Psoas muscle (tissue), 8 donors: ENCODE data around the gene KRTAP10-8. TPM values are rescaled to one million over a fixed set of nuclear protein-coding genes. Genes with fewer than 3 reads are reported as not detected.
"Not testable (repeated sequence)": the region's sequence is repeated elsewhere in the genome, so short reads cannot be mapped to it uniquely, and the experiment has no call there.

ENCODE experiments used
- ATAC-seq, 4 donors: fragments of 200-7000 bp; cut with Tn5 transposase; one replicate each; pipeline ENCODE4 v1.9.1; 2020; ENCODE audit warnings: moderate library complexity in 3 of 4, mild to moderate bottlenecking in 2 of 4
- DNase-seq, 2 donors: peaks; one replicate each; pipeline ENCODE4 v3.0.0-alpha.2; 2020
- H3K27ac ChIP-seq: fragments of 200-600 bp; one replicate; pipeline ENCODE4 v1.8.0; 2022
- H3K27me3 ChIP-seq, 3 donors: fragments of 200-600 bp in 1 of 3; one replicate each; pipeline versions ENCODE4 v1.6.1 to v1.8.0; 2013 to 2022; ENCODE audit warnings: low read length in 2 of 3, mild to moderate bottlenecking in 2 of 3, moderate library complexity in 1 of 3; ENCODE audit not compliant: insufficient read depth in 3 of 3
- H3K36me3 ChIP-seq, 2 donors: fragments of 200-600 bp in 1 of 2; one replicate each; pipeline versions ENCODE4 v1.6.1 to v1.8.0; 2013 to 2022; ENCODE audit warnings: low read depth in 1 of 2, mild to moderate bottlenecking in 1 of 2, moderate library complexity in 1 of 2; ENCODE audit not compliant: insufficient read depth in 1 of 2
- H3K4me1 ChIP-seq: fragments of 200-600 bp; one replicate; pipeline ENCODE4 v1.8.0; 2022
- H3K4me3 ChIP-seq: fragments of 200-600 bp; one replicate; pipeline ENCODE4 v1.8.0; 2022; ENCODE audit warnings: mild to moderate bottlenecking
- H3K9me3 ChIP-seq: fragments of 200-600 bp; one replicate; pipeline ENCODE4 v1.8.0; 2022
- CTCF ChIP-seq: fragments of 200-600 bp; IDR thresholded peaks from one replicate; pipeline ENCODE4 v1.8.0; 2022; ENCODE audit warnings: antibody characterized with exemption
- WGBS, 3 donors: extraction: QIAGEN DNeasy Blood & Tissue Kit; methylation state at CpG; one replicate each; pipeline versions ENCODE4 v1.1.6 to v1.1.7; 2013; 5-methylcytosine and 5-hydroxymethylcytosine counted together
- intact Hi-C, 2 donors: fragments of 100-400 bp; cut with DNase I; formaldehyde crosslinking; loops; one replicate each; pipeline versions ENCODE4 v1.11.0 to v1.14.2; 2022
- polyA plus RNA-seq, 3 donors: library from polyadenylated mRNA; stranded (reverse); fragments of 200-250 nt; gene quantifications; one replicate each; pipeline ENCODE4 v1.2.3, GENCODE V29; 2013
- total RNA-seq, 4 donors: library from RNA; stranded (reverse); fragmentation: NEBNext Ultra II Directional in 2 of 4; extraction: Animal tissue kit (Norgen Biotek cat#: 25700) in 2 of 4; gene quantifications; one replicate each; pipeline versions ENCODE4 v1.2.1 to v1.2.4, GENCODE V29; 2021 to 2023
- donor health status: healthy with polysubstance abuse.
- donor health status: DM: no; HTN: no; CAD: no; lungs with moderate emphysema.
- donor health status: Bipolar disorder and iron deficiency.
- donor health status: healthy.
- donor health status: DM: yes; HTN: yes; CAD: no.
- donor health status: DM: no; HTN: no; CAD: no.
- donor health status: DM: no; HTN: no; CAD: no.
- donor health status: DM: yes; HTN: yes; CAD: no.

The KRTAP10-8 gene
- total and polyA plus RNA-seq, 7 donors, result not detected

GRCh38 chr21:44571296-44571695, 40.6 kb upstream of the KRTAP10-8 start:
- ATAC-seq, result no peak
- H3K27me3 ChIP-seq, result peaks cover 0 to 50% (median 16%) of the 10 kb centered on the region in 3 donors

GRCh38 chr21:44571844-44572782, 39.8 kb upstream of the KRTAP10-8 start:
- H3K4me3 ChIP-seq, result no peak overlapping the region
- intact Hi-C loops, result no loop called here
- no peaks in the 10 kb centered on the region for H3K36me3 ChIP-seq
- peaks cover 0 to 49% (median 16%) of the 10 kb centered on the region in 3 donors for H3K27me3 ChIP-seq
- no peak for ATAC-seq
- H3K27ac ChIP-seq, result no peak overlapping the region
- no peaks in the 10 kb centered on the region for H3K4me1 ChIP-seq
- TF ChIP-seq CTCF, result no peak
- DNase-seq, result no peak
- peaks cover 10% of the 10 kb centered on the region for H3K9me3 ChIP-seq
- WGBS, 3 donors, result 88 to 91% (median 88%) methylated on average over 40 of the region's 40 CpGs

More at GRCh38 chr21:44571296-44571695, 40.6 kb upstream of the KRTAP10-8 start:
- Histone ChIP-seq H3K4me3 (no peak overlapping the region), H3K9me3 (peaks cover 5% of the 10 kb centered on the region), H3K27ac (no peak overlapping the region), H3K36me3 (no peaks in the 10 kb centered on the region), H3K4me1 (no peaks in the 10 kb centered on the region)
- 68 to 84% (median 79%) methylated on average over 4 of the region's 4 CpGs for WGBS, 3 donors
- intact Hi-C loops, result no loop called here
- TF ChIP-seq CTCF, result no peak
- DNase-seq, result no peak

GRCh38 chr21:44572959-44573583, 38.8 kb upstream of the KRTAP10-8 start:
- H3K4me3 ChIP-seq, result no peak overlapping the region
- peaks cover 0 to 39% (median 18%) of the 10 kb centered on the region in 3 donors for H3K27me3 ChIP-seq
- no peaks in the 10 kb centered on the region for H3K4me1 ChIP-seq
- no peak overlapping the region for H3K27ac ChIP-seq
- H3K36me3 ChIP-seq, result no peaks in the 10 kb centered on the region
- intact Hi-C loops, result no loop called here
- H3K9me3 ChIP-seq, result peaks cover 15% of the 10 kb centered on the region
- WGBS, 3 donors, result 75 to 82% (median 78%) methylated on average over 15 of the region's 15 CpGs
- ATAC-seq (no peak), DNase-seq (no peak)
- no peak for TF ChIP-seq CTCF

GRCh38 chr21:44573630-44574456, 38.0 kb upstream of the KRTAP10-8 start, which contains the start of gene KRTAP10-4:
TSS of gene KRTAP10-4 (plus strand) at chr21:44573729. CDS start at chr21:44573759, 30 bp downstream.
- H3K27ac ChIP-seq, DNase-seq, H3K36me3 ChIP-seq, H3K4me3 ChIP-seq, ATAC-seq, H3K4me1 ChIP-seq, intact Hi-C loops: not testable (repeated sequence)
- H3K9me3 ChIP-seq, result peaks cover 15% of the 10 kb centered on the region
- 26 to 40% (median 30%) methylated on average over 20 to 22 of the region's 25 CpGs for WGBS, 3 donors
- H3K27me3 ChIP-seq, result peaks cover 0 to 38% (median 18%) of the 10 kb centered on the region in 3 donors
